Peyer's patch (tissue), 4 donors: ENCODE data around the gene MDM2.

ENCODE experiments used
- CTCF ChIP-seq, 6 experiments: fragments of 450-650 bp in 4 of 6; fragments of 200-600 bp in 2 of 6; sonication (generic) in 1 of 6; IDR thresholded peaks; one replicate each; pipeline ENCODE4 v1.5.1; 2017 to 2019; ENCODE audit warnings: antibody characterized with exemption in 6 of 6, mild to moderate bottlenecking in 3 of 6, moderate library complexity in 1 of 6
- POLR2A ChIP-seq, 2 donors: fragments of 450-650 bp; IDR thresholded peaks; one replicate each; pipeline ENCODE4 v1.5.1; 2017; ENCODE audit warnings: antibody characterized with exemption in 2 of 2, mild to moderate bottlenecking in 2 of 2, moderate library complexity in 2 of 2

- TF ChIP-seq CTCF (IDR thresholded peaks at IDR 0.05), result no peak
- TF ChIP-seq POLR2A (IDR thresholded peaks at IDR 0.05), result no peak
Observed at GRCh38 chr12:68779280-68779679, 28.7 kb upstream of the MDM2 start.
